Karpas-422 (cell line): ENCODE measurements around the gene PDHB. TPM values are rescaled to one million over a fixed set of nuclear protein-coding genes. Genes with fewer than 3 reads are reported as not detected.

Source experiments
- DNase-seq: peaks from one replicate; pipeline ENCODE4 v3.0.0-alpha.2; 2015
- H2AFZ ChIP-seq: fragments of 200-600 bp; sonication (generic); 2 replicates; pipeline ENCODE4 v1.6.1; 2014; ENCODE audit warnings: antibody characterized with exemption, low read length, mixed read lengths
- H3K27ac ChIP-seq: fragments of 200-600 bp; sonication (generic); 2 replicates; pipeline ENCODE4 v1.5.1; 2014; ENCODE audit warnings: mild to moderate bottlenecking, low read length, moderate library complexity
- H3K27me3 ChIP-seq: fragments of 200-600 bp; sonication (generic); 2 replicates; pipeline ENCODE4 v1.6.1; 2014; ENCODE audit warnings: low read length, mixed read lengths
- H3K36me3 ChIP-seq: fragments of 200-600 bp; sonication (generic); 2 replicates; pipeline ENCODE4 v1.6.1; 2014; ENCODE audit warnings: low read length, mixed read lengths; ENCODE audit not compliant: insufficient read depth
- H3K4me1 ChIP-seq: fragments of 200-600 bp; sonication (generic); 2 replicates; pipeline ENCODE4 v1.6.1; 2014; ENCODE audit warnings: mild to moderate bottlenecking, low read length, mixed read lengths
- H3K4me2 ChIP-seq: fragments of 200-600 bp; sonication (generic); 2 replicates; pipeline ENCODE4 v1.6.1; 2014; ENCODE audit warnings: low read length, low read depth, mild to moderate bottlenecking; ENCODE audit not compliant: poor library complexity, severe bottlenecking
- H3K4me3 ChIP-seq: fragments of 200-600 bp; sonication (generic); 2 replicates; pipeline ENCODE4 v1.5.1; 2014; ENCODE audit warnings: mild to moderate bottlenecking, antibody characterized with exemption, low read length, mixed read lengths
- H3K79me2 ChIP-seq: fragments of 200-600 bp; sonication (generic); 2 replicates; pipeline ENCODE4 v1.6.1; 2014; ENCODE audit warnings: mild to moderate bottlenecking, low read length, mixed read lengths
- H3K9ac ChIP-seq: fragments of 200-600 bp; sonication (generic); 2 replicates; pipeline ENCODE4 v1.6.0; 2014; ENCODE audit warnings: low read length
- H3K9me2 ChIP-seq: fragments of 200-600 bp; sonication (generic), shearing (Covaris generic); replicated peaks from 2 replicates; pipeline ENCODE4 v1.6.0; 2014; ENCODE audit warnings: mild to moderate bottlenecking, low read length, moderate library complexity; ENCODE audit not compliant: insufficient read depth
- H3K9me3 ChIP-seq: fragments of 300-700, 200-600 bp; sonication (generic); 2 replicates; pipeline ENCODE4 v1.6.1; 2014; ENCODE audit warnings: low read length, mixed read lengths
- H4K20me1 ChIP-seq: fragments of 200-600 bp; sonication (generic); 2 replicates; pipeline ENCODE4 v1.6.1; 2014; ENCODE audit warnings: mild to moderate bottlenecking, antibody characterized with exemption, low read length, low read depth; ENCODE audit not compliant: insufficient read depth
- total RNA-seq: library from RNA; depleted of rRNA; stranded (reverse); fragments of >200 nt; shearing (Covaris generic); gene quantifications from 2 replicates; pipeline ENCODE4 v1.2.3, GENCODE V29; 2014; ENCODE audit warnings: low replicate concordance

The PDHB gene
- total RNA-seq, 1 experiment from 2014 or later, result 61.6 TPM

GRCh38 chr3:58387650-58388546 lies 45.7 kb downstream of the PDHB start:
- no peak for DNase-seq
- Histone ChIP-seq H3K79me2 (peaks cover 88% of the 10 kb centered on the region), H3K4me3 (peak overlapping the region; percentile 26; the same call in 1 of the 2 replicates), H2AFZ (no peak overlapping the region), H3K9me2 (no peaks in the 10 kb centered on the region), H3K36me3 (peaks cover 41% of the 10 kb centered on the region), H3K27me3 (no peaks in the 10 kb centered on the region), H3K9me3 (no peaks in the 10 kb centered on the region), H3K27ac (peak overlapping the region; percentile 95), H3K4me2 (peak overlapping the region; percentile 56), H4K20me1 (peaks cover 27% of the 10 kb centered on the region), H3K4me1 (peaks cover 91% of the 10 kb centered on the region), H3K9ac (peak overlapping the region; percentile 42)

- Histone ChIP-seq H4K20me1 (peaks cover 27% of the 10 kb centered on the region), H3K27me3 (no peaks in the 10 kb centered on the region), H3K36me3 (peaks cover 42% of the 10 kb centered on the region), H3K9ac (peak overlapping the region; percentile 42), H3K4me1 (peaks cover 97% of the 10 kb centered on the region), H2AFZ (no peak overlapping the region), H3K4me2 (peak overlapping the region; percentile 56), H3K9me2 (no peaks in the 10 kb centered on the region), H3K9me3 (no peaks in the 10 kb centered on the region), H3K27ac (peak overlapping the region; percentile 95), H3K4me3 (peak overlapping the region; percentile 4; the same call in 1 of the 2 replicates), H3K79me2 (peaks cover 89% of the 10 kb centered on the region)
- no peak for DNase-seq
Measured at GRCh38 chr3:58386626-58387365, 46.8 kb downstream of the PDHB start.

GRCh38 chr3:58384381-58385090 lies 49.1 kb downstream of the PDHB start:
- Histone ChIP-seq H4K20me1 (peaks cover 27% of the 10 kb centered on the region), H2AFZ (no peak overlapping the region), H3K79me2 (peaks cover 87% of the 10 kb centered on the region), H3K27me3 (no peaks in the 10 kb centered on the region), H3K36me3 (peaks cover 31% of the 10 kb centered on the region), H3K9me3 (no peaks in the 10 kb centered on the region), H3K4me3 (peak overlapping the region; percentile 46; the same call in 1 of the 2 replicates), H3K4me2 (peak overlapping the region; percentile 67), H3K9me2 (no peaks in the 10 kb centered on the region), H3K27ac (peak overlapping the region; percentile 95), H3K9ac (peak overlapping the region; percentile 53), H3K4me1 (peaks cover 100% of the 10 kb centered on the region)
- DNase-seq, result peak; percentile 88

GRCh38 chr3:58383904-58384303 lies 49.7 kb downstream of the PDHB start:
- Histone ChIP-seq H3K9ac (peak overlapping the region; percentile 53), H3K4me2 (peak overlapping the region; percentile 67), H3K27ac (peak overlapping the region; percentile 95)

DNA sequence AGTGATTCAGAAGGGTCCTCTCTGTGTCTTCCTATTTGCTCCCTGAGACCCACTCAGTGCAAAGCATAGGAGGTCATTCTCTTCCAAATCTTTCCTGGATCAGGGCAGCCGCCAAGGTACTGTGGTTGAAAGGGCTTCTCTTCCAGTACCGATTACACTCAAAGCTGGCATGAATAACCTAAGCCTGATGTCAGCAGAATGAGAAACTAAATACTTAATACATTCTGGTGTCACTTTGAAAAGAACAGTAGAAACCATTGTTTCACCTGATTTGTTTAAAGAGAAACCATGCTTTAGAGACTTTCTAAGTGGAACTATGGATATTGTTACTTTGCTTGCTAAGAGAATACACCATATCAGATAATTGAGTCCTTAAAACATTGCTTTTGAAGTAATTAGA lies 50.2 kb downstream of the PDHB start:
- Histone ChIP-seq H3K27me3 (no peaks in the 10 kb centered on the region), H3K4me3 (peak overlapping the region; percentile 46; the same call in 1 of the 2 replicates), H3K79me2 (peaks cover 87% of the 10 kb centered on the region), H3K27ac (peak overlapping the region; percentile 95), H2AFZ (no peak overlapping the region), H3K9ac (peak overlapping the region; percentile 20), H4K20me1 (peaks cover 27% of the 10 kb centered on the region), H3K9me3 (no peaks in the 10 kb centered on the region), H3K9me2 (no peaks in the 10 kb centered on the region), H3K4me1 (peaks cover 96% of the 10 kb centered on the region), H3K4me2 (peak overlapping the region; percentile 67), H3K36me3 (peaks cover 32% of the 10 kb centered on the region)
- DNase-seq, result no peak

More at GRCh38 chr3:58383904-58384303, 49.7 kb downstream of the PDHB start:
- H3K9me2 ChIP-seq, result no peaks in the 10 kb centered on the region
- no peaks in the 10 kb centered on the region for H3K27me3 ChIP-seq
- H3K4me3 ChIP-seq, result peak overlapping the region; percentile 46; the same call in 1 of the 2 replicates
- peaks cover 27% of the 10 kb centered on the region for H4K20me1 ChIP-seq
- H2AFZ ChIP-seq, result no peak overlapping the region
- peaks cover 100% of the 10 kb centered on the region for H3K4me1 ChIP-seq
- H3K79me2 ChIP-seq, result peaks cover 87% of the 10 kb centered on the region
- no peak for DNase-seq
- H3K36me3 ChIP-seq, result peaks cover 32% of the 10 kb centered on the region
- no peaks in the 10 kb centered on the region for H3K9me3 ChIP-seq

GRCh38 chr3:58379351-58380073 lies 54.1 kb downstream of the PDHB start:
- H3K4me1 ChIP-seq, result peaks cover 84% of the 10 kb centered on the region
- no peak overlapping the region for H3K4me3 ChIP-seq
- peaks cover 81% of the 10 kb centered on the region for H3K79me2 ChIP-seq
- DNase-seq, result no peak
- H3K27ac ChIP-seq, result peak overlapping the region; percentile 40
- H3K9me3 ChIP-seq, result no peaks in the 10 kb centered on the region
- no peak overlapping the region for H3K9ac ChIP-seq
- no peak overlapping the region for H3K4me2 ChIP-seq
- peaks cover 14% of the 10 kb centered on the region for H4K20me1 ChIP-seq
- H2AFZ ChIP-seq, result no peak overlapping the region
- H3K36me3 ChIP-seq, result peaks cover 26% of the 10 kb centered on the region; the same call in 1 of the 2 replicates
- H3K9me2 ChIP-seq, result no peaks in the 10 kb centered on the region
- no peaks in the 10 kb centered on the region for H3K27me3 ChIP-seq

GRCh38 chr3:58377750-58378149 lies 55.9 kb downstream of the PDHB start:
- Histone ChIP-seq H4K20me1 (peaks cover 3% of the 10 kb centered on the region; the same call in 1 of the 2 replicates), H3K79me2 (peaks cover 83% of the 10 kb centered on the region), H3K27ac (peak overlapping the region; percentile 64), H3K9me2 (no peaks in the 10 kb centered on the region), H3K4me3 (no peak overlapping the region), H3K9ac (no peak overlapping the region), H3K9me3 (no peaks in the 10 kb centered on the region), H3K27me3 (no peaks in the 10 kb centered on the region), H3K4me2 (no peak overlapping the region), H3K36me3 (peaks cover 32% of the 10 kb centered on the region; the same call in 1 of the 2 replicates), H2AFZ (no peak overlapping the region), H3K4me1 (peaks cover 73% of the 10 kb centered on the region)
- no peak for DNase-seq
